Stimulated activated CD8-positive, alpha-beta memory T cell treated with anti-CD3 and anti-CD28 coated beads, Interleukin-4, amount 100 ng/mL, for 1 hour (primary cell): ENCODE measurements around the gene ABO.
"Not testable (repeated sequence)": the region's sequence is repeated elsewhere in the genome, so short reads cannot be mapped to it uniquely, and the experiment has no call there.

Source experiments
- DNase-seq, 2 donors: peaks; one replicate each; pipeline ENCODE4 v3.0.0-alpha.2; 2020; ENCODE audit warnings: low read depth in 2 of 2, low spot score in 1 of 2

The ABO gene

DNA sequence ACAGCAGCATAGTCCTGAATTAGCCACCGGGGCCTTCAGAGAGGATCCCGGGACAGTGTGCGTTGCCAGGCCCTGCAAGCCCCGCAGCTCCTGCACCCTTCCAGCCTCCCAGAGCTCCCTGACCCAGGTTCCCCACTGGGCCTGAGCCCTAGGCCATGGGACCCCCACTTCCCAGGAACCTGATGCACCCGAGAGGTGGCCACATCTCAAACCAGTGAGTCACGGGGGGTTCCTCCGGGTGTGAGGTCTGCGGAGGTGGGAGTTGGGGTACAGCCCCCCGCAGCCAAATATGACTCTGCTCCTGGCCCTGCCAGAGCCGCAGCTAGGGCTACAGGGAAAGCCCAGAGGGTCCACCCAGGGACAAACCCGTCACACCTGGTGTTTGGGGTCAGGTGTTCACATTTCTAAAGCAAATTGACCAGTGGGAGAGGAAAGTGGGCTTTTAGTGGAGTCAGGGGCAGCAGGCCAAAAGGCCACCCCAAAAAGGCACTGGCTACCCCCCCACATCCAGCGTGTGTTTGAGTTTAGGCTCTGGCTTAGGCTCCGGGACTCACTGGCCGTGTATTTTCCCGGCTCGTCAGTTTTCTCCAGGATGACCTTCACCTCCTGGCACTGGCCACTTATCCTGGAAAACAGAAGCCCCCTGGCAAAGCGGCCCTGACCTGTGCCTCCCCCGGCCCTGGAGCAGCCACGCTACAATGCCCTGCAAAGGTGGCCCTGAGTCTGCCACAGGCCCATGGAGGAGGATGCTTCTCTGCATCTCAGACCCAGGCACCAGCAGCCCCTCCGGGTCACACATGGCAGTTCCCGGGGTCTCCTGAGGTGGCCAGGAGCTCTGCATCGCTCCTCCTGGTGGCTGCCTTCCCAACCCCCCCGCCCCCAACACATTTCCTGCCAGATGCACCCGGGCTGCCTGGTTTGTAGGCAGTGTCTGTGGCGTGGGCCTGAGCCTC is 48.5 kb downstream of the ABO start:
- DNase-seq = no peak

DNA sequence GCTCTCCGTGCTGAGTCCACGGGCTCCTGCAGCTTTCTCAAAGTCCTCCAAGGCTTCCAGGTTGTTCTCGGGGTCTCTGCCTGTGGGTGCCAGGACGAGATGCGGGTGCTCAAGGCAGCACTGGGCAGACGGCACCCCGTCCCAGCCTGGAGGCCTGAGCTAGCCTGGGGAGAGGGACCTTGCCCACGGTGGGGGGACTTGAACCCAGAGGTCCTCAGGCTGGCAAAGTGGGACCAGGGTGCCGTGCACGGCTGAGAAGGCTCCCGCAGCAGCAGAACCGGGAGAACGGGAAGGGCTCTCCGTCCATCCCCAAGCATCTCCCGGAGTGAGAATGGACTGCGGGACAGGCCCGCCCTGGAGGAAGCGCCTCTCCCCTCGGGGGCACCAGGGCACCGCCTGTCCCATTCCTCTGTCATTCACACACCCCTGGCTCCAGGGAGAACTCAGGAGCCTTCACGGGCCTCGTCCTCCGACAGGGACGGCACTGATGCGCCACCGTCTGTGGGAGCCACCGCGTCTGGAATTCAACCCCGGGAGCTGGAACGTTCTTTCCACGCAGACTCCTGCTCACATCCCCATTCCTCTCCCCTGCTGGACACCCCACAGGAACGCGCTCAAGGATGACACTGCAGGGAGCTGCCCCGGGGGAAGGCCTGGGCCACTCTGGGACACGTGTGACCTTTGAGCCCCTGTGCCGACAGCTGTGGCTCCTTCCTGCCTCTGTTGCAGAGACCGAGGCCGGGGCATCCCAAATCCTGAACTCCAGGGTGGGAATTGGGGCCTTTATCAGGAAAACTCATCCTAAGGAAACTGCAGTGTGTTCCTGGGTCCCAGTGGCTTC is 49.6 kb downstream of the ABO start:
- DNase-seq = no peak

DNA sequence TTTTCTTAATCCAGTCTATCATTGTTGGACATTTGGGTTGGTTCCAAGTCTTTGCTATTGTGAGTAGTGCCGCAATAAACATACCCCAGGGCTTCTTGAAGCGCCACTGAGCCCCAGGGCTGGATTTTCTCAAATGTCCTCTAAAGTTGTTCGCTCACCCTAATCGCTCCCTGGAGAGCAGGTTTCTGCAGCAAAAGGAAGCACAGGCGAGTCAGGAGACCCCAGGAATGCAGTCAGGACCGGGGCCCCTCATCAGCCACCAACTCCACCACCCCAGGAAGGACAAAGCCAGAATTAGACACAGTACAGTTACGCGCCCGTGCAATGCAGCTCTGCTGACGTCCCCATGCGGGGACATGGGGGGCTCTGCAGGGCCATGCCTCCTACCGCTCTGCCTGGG is 50.2 kb downstream of the ABO start:
- DNase-seq = no peak

DNA sequence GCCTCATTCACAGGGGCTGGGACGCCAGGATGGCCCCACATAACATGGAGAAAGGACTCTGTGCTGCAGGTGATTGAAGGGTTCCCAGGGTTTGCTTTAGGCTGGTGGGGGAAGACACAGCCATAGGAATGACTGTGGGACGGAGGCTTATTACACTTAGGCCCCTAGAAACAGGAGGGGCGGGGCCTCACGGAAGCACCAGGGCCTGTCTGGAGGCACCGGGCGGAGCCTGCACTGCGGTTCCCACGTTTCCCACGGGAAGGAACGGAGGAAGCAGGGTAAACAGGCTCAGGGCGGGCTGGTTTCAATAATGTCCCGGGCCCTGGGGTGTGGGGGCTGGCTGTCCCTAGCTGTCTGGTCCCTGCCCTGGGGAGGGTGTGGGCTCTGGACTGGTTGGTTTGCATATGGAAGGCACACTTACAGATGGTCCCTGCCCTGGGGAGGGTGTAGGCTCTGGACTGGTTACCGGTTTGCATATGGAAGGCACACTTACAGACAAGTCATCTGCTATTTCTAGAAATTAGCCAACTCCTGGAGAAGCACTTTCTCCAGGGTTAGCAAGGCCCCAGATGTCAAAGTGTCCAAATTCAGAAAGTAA is 51.7 kb downstream of the ABO start:
- not testable (repeated sequence) for DNase-seq

DNA sequence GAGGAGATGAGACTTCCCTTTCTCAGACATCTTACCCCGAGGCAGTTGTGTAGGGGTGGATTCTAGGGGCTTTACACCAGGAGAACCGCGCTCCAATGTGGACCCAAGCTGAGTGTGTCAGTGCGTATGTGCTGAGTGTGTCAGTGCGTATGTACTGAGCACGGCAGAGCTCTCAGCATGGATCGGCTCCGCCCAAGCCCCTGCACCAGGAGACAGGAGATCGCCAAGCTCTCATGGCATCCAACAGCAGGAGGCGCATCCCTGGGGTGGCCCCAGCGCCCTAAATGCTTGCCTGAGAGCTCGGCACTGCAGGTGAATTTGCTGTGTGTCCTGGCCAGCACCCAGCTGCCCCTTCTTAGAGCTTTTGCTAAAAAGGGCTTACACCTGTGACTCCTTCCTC is 53.0 kb downstream of the ABO start:
- DNase-seq = not testable (repeated sequence)

DNA sequence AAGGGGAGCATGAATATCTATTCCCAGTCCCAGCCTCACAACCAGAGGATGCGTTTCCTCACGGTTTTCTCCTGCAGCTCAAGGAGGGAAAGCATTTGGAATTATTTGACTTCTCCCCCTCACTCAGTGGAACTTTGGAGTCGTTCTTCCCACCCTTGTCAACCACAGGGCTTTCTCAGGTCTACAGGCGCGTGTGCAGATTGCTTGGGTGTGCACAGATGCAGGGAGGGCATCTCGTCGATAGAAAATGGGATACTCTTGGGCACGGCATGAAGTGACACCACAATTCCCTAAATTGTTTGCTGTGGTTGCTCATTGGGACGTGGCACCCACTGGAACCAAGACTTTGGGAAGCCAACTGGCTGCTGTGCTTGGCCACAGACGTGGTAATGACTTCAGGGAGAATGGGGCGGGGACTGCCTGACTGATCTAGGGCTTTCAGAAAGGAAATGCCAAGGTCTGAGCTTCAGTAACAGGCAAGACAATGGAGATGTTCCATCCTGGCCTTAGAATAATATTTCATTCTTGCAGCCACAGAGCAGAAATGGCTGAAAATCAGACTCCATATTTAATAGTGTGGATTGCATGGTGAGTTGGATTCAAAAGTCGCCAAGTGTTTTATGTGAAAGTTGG is 53.7 kb downstream of the ABO start:
- no peak for DNase-seq

DNA sequence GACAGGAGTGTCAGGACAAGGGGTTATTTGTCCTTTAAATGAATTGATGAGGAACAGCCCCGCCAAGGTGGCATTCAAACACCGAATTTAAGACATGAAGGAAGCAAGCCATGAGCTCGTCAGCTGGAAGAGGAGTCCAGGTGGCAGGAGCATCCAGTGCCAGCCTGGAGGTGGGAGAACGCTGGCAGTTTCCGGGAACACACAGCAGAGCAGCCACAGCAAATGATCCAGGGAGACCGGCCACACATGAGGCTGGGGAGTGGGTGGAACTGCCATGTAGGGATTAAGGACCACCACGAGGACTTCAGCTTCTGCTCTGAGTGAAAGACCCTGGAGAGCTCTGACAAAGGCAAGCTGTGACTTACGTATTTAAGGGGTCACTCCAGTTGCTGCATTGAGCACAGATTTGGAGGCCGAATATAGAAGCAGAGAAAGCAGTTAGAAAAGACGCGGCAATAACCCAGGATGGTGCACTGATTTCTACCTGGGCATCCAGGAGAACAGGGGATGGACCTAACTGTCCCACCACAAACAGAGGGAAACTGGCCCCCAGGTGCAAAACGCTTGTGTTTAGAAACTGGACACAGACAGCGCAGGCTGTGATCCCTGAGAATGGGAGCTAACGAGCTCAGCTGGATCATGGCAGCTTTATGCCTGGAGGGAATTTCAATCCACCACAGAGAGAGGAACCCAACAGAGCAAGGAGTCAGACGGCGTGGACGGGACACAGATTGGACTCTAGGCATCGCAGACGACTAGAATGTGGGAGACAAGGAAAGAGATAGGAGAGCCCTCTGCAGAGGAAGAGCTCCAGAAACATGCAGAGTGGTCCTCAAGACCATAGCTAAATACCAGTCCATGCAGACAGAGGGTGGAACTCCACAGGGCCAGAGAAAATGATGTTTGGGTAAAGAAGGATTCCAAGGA is 56.7 kb downstream of the ABO start:
- not testable (repeated sequence) for DNase-seq

DNA sequence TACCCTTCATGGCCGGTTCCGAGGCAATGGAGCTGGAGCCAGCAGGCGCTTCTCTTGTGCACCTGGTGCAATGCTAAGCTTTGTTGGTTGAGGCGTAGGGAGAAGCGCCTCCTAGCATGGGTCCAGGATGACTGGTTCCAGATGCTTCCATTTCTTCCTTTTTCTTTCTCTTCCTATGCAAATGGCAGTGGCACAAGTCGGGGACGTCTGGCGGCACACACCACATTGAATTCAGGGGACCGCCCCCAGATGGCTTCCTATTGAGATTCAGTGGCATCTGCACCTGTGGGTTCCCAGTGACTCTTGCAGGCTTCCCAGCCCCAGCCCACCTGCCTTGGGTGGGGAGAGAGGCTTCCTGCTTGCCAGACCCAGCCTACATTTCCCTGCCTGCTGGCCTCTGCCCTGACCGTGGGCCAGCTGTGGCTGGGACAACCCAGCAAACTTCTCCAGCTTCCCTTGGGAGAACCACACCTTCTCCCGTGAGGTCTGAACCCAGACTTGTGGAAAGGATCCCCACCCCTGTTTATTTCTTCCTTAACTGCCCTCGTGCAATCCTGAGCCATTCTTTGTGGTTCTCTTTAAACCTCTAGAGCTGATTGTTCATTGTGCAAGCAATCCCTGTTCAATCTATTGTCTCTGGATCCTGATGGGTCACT is 57.5 kb downstream of the ABO start:
- not testable (repeated sequence) for DNase-seq

DNA sequence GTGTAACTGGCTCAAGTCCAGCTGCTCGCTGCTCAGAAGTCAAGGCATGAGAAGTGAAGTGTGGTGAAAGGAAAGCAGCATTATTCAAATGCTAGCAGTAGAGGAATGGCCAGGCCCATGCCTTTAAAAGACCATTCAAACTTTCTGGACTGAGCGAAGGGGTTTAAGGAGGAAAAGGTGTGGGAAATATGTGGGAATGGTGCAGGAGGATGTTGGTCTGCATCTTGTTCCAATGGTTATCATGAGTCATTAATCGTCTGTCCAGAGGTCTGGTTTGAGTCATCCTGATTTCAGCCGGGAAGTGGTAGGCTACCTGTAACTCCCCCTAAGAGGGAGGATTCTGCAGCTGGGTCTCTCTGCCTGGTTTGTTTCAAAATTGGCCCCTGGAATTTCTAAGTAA is 60.7 kb downstream of the ABO start:
- DNase-seq = not testable (repeated sequence)

DNA sequence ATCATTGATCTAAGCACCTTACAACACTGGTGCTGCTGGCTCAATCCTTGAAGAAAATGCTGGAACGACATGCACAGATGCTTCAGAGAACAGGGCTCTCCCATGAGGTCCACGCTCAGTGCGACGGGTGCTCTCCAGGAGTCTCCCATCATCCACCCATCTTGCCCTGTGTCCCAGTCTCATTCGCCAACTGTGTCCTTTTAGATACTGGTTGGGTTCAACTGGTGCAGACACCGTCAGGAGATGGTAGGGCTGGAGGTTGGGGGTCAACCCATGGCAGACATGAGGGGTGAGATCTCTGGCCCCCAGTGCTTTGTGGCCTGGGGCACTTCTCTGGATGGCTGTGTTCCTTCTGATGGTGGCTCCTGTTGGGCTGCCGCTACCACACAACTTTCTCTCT is 64.4 kb downstream of the ABO start:
- no peak for DNase-seq

DNA sequence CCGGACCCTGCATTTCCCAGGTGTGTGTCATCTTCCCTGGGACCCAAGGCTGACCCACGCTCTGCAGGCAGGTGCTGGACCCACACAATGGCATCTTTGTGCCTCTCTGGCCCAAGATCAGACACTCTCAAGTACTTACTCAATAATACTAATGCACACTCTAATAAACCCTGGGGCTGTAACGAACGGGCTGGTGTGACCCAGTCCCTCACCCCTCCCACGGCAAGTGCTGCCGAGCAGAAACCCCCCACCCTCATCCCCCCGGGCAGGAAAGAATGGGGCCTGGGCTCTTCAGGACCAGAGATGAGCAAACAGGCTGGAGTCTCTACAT is 64.8 kb downstream of the ABO start:
- no peak for DNase-seq

DNA sequence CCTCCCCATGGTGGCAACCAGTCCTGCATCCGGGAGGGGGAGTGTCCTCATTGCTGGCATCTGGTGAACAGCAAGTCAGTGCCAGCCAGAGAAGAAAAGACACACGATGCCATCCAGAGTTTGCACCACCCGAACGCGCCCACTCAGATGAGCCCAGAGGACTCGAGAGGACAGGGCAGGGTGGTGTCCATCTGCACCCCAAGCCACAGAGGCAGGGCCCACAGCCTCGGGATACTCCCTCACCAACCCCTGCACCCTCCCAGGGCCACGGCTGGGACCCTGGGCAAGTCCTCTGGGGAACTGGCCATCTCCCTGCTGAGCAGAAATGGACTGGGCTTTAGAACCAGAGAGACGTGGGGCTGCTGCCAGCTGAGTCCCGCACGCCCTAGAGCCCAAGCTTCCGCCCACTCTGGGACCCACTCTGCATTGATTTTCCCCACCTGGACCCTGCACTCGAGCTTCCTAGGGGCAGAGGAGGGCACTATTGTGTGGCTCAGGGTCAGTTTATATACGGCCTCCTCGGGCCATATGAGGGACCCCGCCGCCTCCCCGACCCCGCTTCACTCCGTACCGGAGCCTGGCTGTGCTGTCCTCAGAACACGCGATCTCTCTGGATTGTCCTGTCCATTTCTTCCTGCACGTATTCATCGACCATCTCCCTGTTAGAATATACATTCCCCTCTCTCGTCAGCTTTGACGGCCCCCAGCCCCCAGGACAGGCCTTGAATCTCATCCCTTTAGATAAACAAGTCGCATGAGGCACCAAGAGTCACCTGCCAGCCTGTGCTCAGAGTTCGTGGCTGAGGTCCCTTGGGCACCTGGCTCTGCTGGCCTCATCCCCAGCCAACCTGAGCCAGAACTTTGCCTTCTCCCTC is 65.4 kb downstream of the ABO start:
- DNase-seq = not testable (repeated sequence)

DNA sequence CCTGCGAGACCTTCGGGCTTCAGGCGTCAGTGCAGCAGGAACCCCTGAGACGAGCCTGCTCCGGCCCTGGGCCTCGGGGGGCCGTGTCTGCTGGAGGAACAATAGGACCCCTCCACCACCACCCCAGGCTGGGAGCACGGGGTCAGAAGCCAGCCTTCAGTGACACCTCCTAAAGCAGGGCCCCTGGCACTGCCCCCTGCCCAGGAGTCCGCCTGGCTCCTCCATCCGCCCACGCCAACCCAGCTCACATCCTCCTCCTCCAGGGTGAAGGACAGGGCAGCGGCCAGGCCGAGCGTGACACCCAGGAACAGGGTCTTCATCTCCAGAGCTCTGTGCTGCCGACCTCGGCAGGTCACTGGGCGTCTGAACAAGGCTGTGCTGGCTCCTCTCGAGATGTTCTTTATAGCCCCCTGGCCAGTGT is 66.1 kb downstream of the ABO start, which contains the start of gene OBP2B:
OBP2B (minus strand) TSS at position 371 of the 421 bp plus-strand sequence; CDS start at position 320, 51 bp downstream.
- not testable (repeated sequence) for DNase-seq

DNA sequence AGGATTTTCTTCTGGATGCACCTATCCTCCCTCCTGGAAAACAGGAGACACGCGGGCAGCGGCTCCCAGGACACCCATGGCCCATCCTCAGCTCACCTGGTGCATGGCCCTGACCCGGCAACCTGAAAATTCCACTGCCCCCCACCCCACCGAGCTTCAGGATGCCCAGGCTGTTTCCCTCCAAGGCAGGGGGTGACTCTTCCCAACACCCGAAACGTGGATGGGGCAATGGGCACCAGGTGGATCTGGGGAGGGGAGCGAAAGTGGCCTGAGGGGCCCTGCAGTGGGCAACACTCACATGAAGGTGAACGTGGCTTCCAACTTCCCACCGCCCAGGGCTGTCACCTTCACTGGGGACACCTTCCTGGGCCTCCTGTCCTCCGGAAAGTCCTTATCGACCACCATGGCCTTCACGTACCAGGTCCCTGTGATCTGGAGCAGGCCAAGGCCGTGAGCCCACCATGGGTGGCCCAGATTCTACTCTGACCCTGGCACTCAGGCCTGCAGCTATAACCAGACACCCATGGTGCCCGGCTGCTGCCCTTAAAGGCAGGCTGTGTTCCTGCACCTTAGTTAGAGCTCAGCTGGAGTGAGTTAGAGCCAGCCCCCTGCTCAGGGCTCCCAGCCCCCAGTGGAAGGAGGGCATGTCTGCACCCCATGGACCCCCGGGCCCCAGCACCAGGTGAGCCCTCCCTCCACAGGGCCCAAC is 66.7 kb downstream of the ABO start:
- DNase-seq = not testable (repeated sequence)

DNA sequence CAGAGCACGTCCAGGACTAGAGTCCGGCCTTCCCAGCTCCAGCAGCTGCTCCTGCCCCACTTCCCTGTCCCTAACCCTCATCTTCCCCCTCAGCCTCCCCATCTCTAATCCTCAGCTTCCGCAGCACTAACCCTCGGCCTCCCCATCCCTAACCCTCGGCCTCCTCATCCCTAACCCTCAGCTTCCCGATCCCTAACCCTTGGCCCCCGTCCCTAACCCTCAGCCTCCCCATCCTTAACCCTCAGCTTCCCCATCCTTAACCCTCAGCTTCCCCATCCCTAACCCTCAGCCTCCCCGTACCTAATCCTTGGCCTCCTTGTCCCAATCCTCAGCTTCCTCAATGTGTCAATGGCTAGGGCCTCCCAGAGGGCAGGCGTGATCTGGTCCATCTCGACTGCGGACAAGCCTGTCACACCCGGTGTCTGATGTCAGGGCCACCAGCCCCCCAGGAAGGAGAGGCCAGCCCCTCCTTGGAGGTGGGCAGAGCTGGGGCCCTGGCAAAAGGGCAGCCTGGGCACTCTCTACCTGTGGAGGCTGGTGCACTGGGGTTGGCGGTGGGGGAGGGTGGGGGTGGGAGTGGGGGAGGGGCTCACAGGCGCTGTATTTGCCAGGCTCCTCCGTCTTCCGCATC is 67.3 kb downstream of the ABO start:
- DNase-seq = no peak

DNA sequence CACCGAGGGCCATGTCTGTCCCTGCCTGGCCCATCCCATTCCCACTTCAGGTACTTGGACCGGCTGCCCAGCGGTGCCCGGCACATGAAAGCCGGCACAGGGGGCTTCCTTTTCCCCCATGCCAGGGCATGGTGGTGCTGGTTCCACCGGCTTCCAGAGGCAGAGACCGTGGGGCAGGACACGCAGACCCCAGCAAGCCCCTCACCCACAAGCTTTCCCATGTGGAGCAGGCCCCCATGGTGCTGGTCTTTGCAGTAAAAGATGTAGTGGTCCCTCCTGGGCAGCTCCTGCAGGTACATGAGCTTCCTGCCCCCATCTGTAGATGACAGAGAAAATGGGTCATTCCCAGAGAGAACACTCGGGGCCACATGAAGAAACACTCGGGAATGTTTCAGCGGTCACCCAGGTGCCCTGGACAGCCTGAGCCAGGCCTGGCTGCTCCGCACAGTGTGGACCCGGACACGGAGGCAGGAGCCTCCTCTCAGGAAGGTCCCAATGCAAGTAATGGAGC is 67.9 kb downstream of the ABO start:
- DNase-seq = no peak
